ENCODE measurements around the gene RXRA.

The RXRA gene

DNA sequence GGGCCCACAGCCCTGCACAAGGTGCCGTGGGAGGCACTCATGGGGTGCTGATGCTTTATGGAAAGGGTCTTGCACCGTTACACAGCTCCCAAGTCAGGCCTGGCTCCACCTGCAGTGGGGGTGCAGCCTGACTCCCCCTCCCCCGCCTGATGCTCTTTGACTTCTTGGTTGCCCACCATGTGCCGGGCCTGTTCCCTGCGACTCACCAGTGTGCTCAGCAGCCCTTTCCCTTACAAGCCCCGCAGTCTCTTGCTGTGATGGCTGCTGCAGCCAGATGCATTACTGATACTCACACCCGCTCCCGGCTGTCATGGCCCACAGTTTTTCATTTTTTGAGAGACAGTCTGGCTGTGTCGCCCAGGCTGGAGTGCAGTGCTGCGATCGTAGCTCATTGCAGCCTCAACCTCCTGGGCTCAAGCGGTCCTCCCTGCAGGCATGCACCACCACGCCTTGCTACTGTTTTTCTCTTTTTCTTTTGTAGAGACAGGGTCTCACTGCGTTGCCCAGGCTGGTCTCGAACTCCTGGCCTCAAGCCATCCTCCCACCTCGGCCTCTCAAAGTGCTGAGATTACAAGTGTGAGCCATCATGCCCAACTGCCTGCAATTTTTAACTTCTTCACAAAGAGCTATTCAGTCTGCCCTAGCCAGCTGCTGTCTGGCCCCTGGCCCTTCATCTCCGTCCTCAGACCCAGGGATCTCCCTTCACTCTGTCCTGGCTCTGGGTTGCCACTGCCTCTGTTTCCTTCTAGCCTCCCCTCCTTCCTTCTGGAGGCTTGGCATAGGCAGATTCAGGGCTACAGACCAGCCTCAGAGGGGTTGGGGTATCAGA lies 109.5 kb downstream of the RXRA start:
- FAIRE-seq (no peak), DNase-seq (ENCODE audit: insufficient read length, low spot score) (no peak)
- TF ChIP-seq, protein P1, sequence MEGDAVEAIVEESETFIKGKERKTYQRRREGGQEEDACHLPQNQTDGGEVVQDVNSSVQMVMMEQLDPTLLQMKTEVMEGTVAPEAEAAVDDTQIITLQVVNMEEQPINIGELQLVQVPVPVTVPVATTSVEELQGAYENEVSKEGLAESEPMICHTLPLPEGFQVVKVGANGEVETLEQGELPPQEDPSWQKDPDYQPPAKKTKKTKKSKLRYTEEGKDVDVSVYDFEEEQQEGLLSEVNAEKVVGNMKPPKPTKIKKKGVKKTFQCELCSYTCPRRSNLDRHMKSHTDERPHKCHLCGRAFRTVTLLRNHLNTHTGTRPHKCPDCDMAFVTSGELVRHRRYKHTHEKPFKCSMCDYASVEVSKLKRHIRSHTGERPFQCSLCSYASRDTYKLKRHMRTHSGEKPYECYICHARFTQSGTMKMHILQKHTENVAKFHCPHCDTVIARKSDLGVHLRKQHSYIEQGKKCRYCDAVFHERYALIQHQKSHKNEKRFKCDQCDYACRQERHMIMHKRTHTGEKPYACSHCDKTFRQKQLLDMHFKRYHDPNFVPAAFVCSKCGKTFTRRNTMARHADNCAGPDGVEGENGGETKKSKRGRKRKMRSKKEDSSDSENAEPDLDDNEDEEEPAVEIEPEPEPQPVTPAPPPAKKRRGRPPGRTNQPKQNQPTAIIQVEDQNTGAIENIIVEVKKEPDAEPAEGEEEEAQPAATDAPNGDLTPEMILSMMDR (IDR thresholded peaks at IDR 0.05; ENCODE audit: insufficient read depth, missing control alignments): no peak

DNA sequence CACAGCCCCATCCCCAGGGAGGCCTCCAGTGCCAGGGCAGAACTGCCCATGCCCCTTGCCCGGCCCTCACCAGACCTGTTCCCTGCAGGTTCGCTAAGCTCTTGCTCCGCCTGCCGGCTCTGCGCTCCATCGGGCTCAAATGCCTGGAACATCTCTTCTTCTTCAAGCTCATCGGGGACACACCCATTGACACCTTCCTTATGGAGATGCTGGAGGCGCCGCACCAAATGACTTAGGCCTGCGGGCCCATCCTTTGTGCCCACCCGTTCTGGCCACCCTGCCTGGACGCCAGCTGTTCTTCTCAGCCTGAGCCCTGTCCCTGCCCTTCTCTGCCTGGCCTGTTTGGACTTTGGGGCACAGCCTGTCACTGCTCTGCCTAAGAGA lies 110.1 kb downstream of the RXRA start:
- DNase-seq (ENCODE audit: insufficient read length, low spot score): no peak
- no peak for FAIRE-seq
- TF ChIP-seq, protein P1 (IDR thresholded peaks at IDR 0.05; ENCODE audit: insufficient read depth, missing control alignments): no peak

DNA sequence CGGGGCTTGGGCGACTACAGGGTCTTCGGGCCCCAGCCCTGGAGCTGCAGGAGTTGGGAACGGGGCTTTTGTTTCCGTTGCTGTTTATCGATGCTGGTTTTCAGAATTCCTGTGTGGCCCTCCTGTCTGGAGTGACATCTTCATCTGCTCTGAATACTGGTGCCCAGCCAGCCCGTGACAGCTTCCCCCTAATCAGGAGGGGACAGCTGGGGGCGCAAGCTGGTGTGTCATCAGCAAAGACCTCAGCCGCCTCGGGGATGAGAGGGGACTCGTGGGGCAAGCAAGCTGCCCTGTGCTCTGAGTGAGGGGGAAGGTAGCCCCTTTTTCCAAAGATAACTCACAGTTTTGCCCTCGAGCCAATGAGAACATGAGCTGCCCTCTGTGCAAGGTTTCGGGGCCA lies 110.7 kb downstream of the RXRA start:
- TF ChIP-seq, protein P1 (IDR thresholded peaks at IDR 0.05; ENCODE audit: insufficient read depth, missing control alignments): no peak
- no peak for DNase-seq (ENCODE audit: insufficient read length, low spot score)
- no peak for FAIRE-seq

DNA sequence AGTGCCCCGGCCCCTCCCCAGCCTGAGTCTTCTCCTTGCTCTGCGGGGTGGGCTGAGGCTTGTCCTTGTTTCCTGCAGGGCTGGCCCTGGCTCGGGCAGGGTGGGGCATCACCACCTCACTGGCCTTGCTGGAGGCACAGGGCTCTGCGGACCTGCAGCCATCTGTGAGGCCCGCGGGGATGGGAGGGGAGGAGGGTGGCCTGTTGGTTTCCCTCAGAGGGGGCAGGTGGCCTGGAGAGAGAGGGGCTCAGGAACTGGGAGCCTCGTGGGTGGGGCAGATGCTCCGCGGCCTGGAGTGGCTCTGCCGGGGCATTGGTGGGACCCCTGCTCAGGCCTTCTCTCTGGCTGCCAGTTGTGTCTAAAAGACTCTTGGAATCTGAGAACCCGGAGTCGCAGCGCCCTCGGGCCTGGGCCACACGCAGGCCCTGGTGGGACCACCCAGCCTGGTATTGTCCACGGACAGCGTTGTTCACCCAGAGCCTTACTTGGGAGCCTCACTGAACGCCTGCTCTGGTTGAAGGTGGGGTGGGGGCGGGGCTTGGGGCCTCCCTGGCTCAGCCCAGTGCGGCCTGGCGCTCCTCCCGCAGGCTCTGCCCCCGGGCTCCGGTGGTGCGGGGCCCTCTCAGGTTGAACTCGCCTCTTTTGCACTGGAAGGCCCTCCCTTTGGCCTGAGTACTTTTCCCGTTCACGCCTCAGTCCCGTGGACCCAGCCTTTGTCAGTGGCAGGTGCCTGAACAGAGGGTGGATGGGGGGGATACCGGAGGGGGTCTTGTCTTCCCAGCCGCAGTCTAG lies 111.3 kb downstream of the RXRA start:
- TF ChIP-seq, protein P1 (IDR thresholded peaks at IDR 0.05; ENCODE audit: insufficient read depth, missing control alignments): no peak
- no peak for FAIRE-seq

DNA sequence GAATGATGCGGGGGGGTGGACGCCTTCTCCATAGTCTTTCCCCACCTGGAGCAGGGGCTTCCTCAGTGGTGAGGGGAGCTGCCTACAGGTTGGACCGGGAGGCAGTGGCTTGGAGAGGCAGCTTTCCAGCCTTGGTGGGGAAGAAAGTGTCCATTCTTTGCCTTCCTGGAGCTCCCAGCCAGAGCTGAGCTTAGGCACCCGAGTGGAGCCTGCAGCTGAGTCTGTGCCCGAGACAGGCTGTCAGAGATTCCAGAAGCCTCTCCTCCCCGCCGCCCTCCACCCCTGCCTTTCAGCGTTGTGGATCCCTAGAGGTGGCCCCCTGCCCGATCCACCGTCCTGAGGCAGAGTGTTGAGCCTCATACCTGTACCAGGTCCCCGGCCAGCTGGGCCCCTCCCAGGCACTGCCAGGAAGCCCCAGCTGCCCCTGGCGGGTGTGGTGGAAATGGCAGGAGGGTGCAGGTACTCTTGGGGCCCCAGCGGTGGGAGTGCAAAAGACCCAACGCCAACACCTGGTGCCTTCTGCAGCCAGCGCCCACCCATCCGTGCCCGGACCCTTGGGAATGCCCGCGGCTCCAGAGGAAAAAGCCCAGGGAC lies 112.0 kb downstream of the RXRA start:
- DNase-seq (ENCODE audit: insufficient read length, low spot score): no peak
- no peak for FAIRE-seq
- TF ChIP-seq, protein P1 (IDR thresholded peaks at IDR 0.05; ENCODE audit: insufficient read depth, missing control alignments): no peak

More for the DNA sequence above, 111.3 kb downstream of the RXRA start:
- DNase-seq (ENCODE audit: insufficient read length, low spot score): no peak

DNA sequence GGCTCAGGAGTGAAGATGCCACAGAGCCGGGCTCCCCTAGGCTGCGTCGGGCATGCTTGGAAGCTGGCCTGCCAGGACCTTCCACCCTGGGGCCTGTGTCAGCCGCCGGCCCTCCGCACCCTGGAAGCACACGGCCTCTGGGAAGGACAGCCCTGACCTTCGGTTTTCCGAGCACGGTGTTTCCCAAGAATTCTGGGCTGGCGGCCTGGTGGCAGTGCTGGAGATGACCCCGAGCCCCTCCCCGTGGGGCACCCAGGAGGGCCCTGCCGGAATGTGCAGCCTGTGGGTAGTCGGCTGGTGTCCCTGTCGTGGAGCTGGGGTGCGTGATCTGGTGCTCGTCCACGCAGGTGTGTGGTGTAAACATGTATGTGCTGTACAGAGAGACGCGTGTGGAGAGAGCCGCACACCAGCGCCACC lies 113.1 kb downstream of the RXRA start:
- FAIRE-seq (no peak), DNase-seq (ENCODE audit: insufficient read length, low spot score) (no peak)
- TF ChIP-seq, protein P1 (IDR thresholded peaks at IDR 0.05; ENCODE audit: insufficient read depth, missing control alignments): no peak
